Spleen (tissue), 7 donors: ENCODE results near the gene CENPL.

ENCODE experiments used
- POLR2A ChIP-seq, 3 donors: fragments of 450-650 bp; IDR thresholded peaks; one replicate each; pipeline ENCODE4 v1.5.1; 2017; ENCODE audit warnings: antibody characterized with exemption in 3 of 3, mild to moderate bottlenecking in 1 of 3
- POLR2AphosphoS5 ChIP-seq, 3 donors: sonication (generic); formaldehyde crosslinking; IDR thresholded peaks; one replicate each; pipeline ENCODE4 v1.5.1; 2017; ENCODE audit warnings: antibody characterized with exemption in 3 of 3
- TF ChIP-seq, protein P1 (sequence below), 11 experiments: fragments of 200-600 bp in 7 of 11; fragments of 450-650 bp in 4 of 11; sonication (generic) in 4 of 11; IDR thresholded peaks in 8 of 11; conservative IDR thresholded peaks in 3 of 11; 1 replicate in 7 of 11; 2 replicates in 4 of 11; pipeline versions ENCODE4 v1.4.0 to v1.8.0; 2016 to 2021; ENCODE audit warnings: antibody characterized with exemption in 11 of 11, inconsistent platforms in 4 of 11, mild to moderate bottlenecking in 1 of 11
- donor health status: DM: no; HTN: no; CAD: no; lungs with moderate emphysema.
- donor health status: DM: no; HTN: no; CAD: no.
- donor health status: DM: no; HTN: no; CAD: no.

- TF ChIP-seq, protein P1, sequence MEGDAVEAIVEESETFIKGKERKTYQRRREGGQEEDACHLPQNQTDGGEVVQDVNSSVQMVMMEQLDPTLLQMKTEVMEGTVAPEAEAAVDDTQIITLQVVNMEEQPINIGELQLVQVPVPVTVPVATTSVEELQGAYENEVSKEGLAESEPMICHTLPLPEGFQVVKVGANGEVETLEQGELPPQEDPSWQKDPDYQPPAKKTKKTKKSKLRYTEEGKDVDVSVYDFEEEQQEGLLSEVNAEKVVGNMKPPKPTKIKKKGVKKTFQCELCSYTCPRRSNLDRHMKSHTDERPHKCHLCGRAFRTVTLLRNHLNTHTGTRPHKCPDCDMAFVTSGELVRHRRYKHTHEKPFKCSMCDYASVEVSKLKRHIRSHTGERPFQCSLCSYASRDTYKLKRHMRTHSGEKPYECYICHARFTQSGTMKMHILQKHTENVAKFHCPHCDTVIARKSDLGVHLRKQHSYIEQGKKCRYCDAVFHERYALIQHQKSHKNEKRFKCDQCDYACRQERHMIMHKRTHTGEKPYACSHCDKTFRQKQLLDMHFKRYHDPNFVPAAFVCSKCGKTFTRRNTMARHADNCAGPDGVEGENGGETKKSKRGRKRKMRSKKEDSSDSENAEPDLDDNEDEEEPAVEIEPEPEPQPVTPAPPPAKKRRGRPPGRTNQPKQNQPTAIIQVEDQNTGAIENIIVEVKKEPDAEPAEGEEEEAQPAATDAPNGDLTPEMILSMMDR (IDR thresholded peaks at IDR 0.05 in 8 of 11, conservative IDR thresholded peaks at IDR 0.05 in 3 of 11), result no peak
- TF ChIP-seq POLR2A (IDR thresholded peaks at IDR 0.05) (no peak), POLR2AphosphoS5 (IDR thresholded peaks at IDR 0.05) (no peak)
Measured at GRCh38 chr1:173861731-173862145, 37.1 kb upstream of the CENPL start.
